Right lobe of liver (tissue), 6 donors: ENCODE results near the gene ADGRG6. TPM values are rescaled to one million over a fixed set of nuclear protein-coding genes. Genes with fewer than 3 reads are reported as not detected.

Experiments
- ATAC-seq, 4 donors: fragments of 200-7000 bp; cut with Tn5 transposase; one replicate each; pipeline ENCODE4 v1.9.1; 2020; ENCODE audit warnings: mild to moderate bottlenecking in 4 of 4, moderate library complexity in 4 of 4
- DNase-seq, 3 donors: peaks; one replicate each; pipeline ENCODE4 v3.0.0-alpha.2; 2020
- H3K27ac ChIP-seq, 3 donors: fragments of 200-600 bp; one replicate each; pipeline ENCODE4 v1.8.0; 2022
- H3K27me3 ChIP-seq, 2 donors: fragments of 200-600 bp; one replicate each; pipeline ENCODE4 v1.8.0; 2022
- H3K36me3 ChIP-seq, 4 donors: fragments of 200-600 bp; sonication (generic) in 1 of 4; one replicate each; pipeline versions ENCODE4 v1.5.1 to v1.8.0; 2017 to 2022; ENCODE audit warnings: control low read depth in 1 of 4
- H3K4me1 ChIP-seq, 4 donors: fragments of 200-600 bp; sonication (generic) in 1 of 4; one replicate each; pipeline versions ENCODE4 v1.5.1 to v1.8.0; 2017 to 2022; ENCODE audit warnings: control low read depth in 1 of 4
- H3K4me3 ChIP-seq, 3 donors: fragments of 200-600 bp; one replicate each; pipeline ENCODE4 v1.8.0; 2022
- H3K9me3 ChIP-seq, 4 donors: fragments of 200-600 bp; sonication (generic) in 1 of 4; one replicate each; pipeline versions ENCODE4 v1.5.1 to v1.8.0; 2017 to 2022; ENCODE audit warnings: control low read depth in 1 of 4
- CTCF ChIP-seq, 4 donors: fragments of 200-600 bp in 3 of 4; fragments of 450-650 bp in 1 of 4; IDR thresholded peaks; one replicate each; pipeline versions ENCODE4 v1.5.1 to v1.8.0; 2016 to 2022; ENCODE audit warnings: antibody characterized with exemption in 4 of 4, mild to moderate bottlenecking in 2 of 4
- POLR2A ChIP-seq: fragments of 450-650 bp; IDR thresholded peaks from one replicate; pipeline ENCODE4 v1.6.1; 2017; ENCODE audit warnings: antibody characterized with exemption, mild to moderate bottlenecking
- WGBS: methylation state at CpG from one replicate; pipeline ENCODE4 v1.1.6; 2018; ENCODE audit warnings: low coverage, low lambda C conversion rate; ENCODE audit not compliant: insufficient coverage; ENCODE audit errors: missing lambda C conversion rate; 5-methylcytosine and 5-hydroxymethylcytosine counted together
- intact Hi-C, 2 donors: fragments of 100-400 bp; cut with DNase I; formaldehyde crosslinking; loops; one replicate each; pipeline versions ENCODE4 v1.11.2 to v1.14.1; 2022
- total RNA-seq, 6 experiments: library from RNA; depleted of rRNA in 2 of 6; stranded (reverse); fragments of >200 nt in 2 of 6; fragmentation: NEBNext Ultra II Directional in 3 of 6; extraction: Animal tissue kit (Norgen Biotek cat#: 25700) in 3 of 6; gene quantifications; one replicate each; pipeline versions ENCODE4 v1.1.0 to v1.2.4, GENCODE V29; 2016 to 2023
- donor health status: DM: no; HTN: yes; CAD: no.
- donor health status: DM: no; HTN: no; CAD: no.
- donor health status: DM: no; HTN: no; CAD: no.
- donor health status: DM: no; HTN: yes; CAD: no.
- donor health status: DM: no; HTN: yes; CAD: no.

The ADGRG6 gene
- total RNA-seq, 6 experiments from 2014 or later: 49.6 to 114 (median 94.6) TPM

GRCh38 chr6:142285235-142286087 lies 16.3 kb upstream of the ADGRG6 start:
- no peaks in the 10 kb centered on the region for H3K9me3 ChIP-seq
- peak; percentile 94 to 98 (median 94) for ATAC-seq
- WGBS: 50% methylated on average over 9 of the region's 9 CpGs
- no peaks in the 10 kb centered on the region for H3K36me3 ChIP-seq
- TF ChIP-seq CTCF (IDR thresholded peaks at IDR 0.05) (no peak), POLR2A (no peak)
- H3K4me3 ChIP-seq: peak overlapping the region in 1 of 3 donors; percentile 24
- peaks cover 0 to 20% (median 6%) of the 10 kb centered on the region in 4 donors for H3K4me1 ChIP-seq
- no peak for DNase-seq
- intact Hi-C loops: no loop called here
- H3K27ac ChIP-seq: peak overlapping the region; percentile 52 to 88 (median 86)
- H3K27me3 ChIP-seq: no peaks in the 10 kb centered on the region

GRCh38 chr6:142286088-142286409 lies 15.8 kb upstream of the ADGRG6 start:
- 12% methylated on average over 1 of the region's 1 CpG for WGBS
- peak; percentile 10 to 60 (median 40) for ATAC-seq
- Histone ChIP-seq H3K9me3 (no peaks in the 10 kb centered on the region), H3K36me3 (no peaks in the 10 kb centered on the region), H3K27me3 (no peaks in the 10 kb centered on the region), H3K27ac (peak overlapping the region in 2 of 3 donors; percentile 86 to 88), H3K4me1 (peaks cover 0 to 20% (median 6%) of the 10 kb centered on the region in 4 donors), H3K4me3 (no peak overlapping the region)
- TF ChIP-seq POLR2A (no peak), CTCF (IDR thresholded peaks at IDR 0.05) (no peak)
- DNase-seq: no peak
- intact Hi-C loops: no loop called here

DNA sequence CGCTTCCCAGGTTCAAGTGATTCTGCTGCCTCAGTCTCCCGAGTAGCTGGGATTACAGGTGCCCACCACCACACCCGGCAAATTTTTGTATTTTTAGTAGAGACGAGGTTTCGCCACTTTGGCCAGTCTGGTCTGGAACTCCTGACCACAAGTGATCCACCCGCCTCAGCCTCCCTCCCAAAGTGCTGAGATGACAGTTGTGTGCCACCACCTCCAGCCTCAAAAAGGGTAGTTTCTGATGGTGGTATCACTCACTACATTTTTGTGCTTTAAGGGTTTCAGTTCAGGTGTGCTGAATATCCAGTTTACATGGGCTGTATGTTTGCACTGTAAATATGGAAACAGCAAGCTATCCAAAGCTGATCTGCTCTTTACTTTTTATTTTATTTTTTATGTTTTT lies 12.1 kb upstream of the ADGRG6 start:
- DNase-seq: no peak
- Histone ChIP-seq H3K4me3 (no peak overlapping the region), H3K4me1 (peaks cover 0 to 17% (median 5%) of the 10 kb centered on the region in 4 donors), H3K36me3 (no peaks in the 10 kb centered on the region), H3K27me3 (no peaks in the 10 kb centered on the region), H3K9me3 (no peaks in the 10 kb centered on the region), H3K27ac (no peak overlapping the region)
- ATAC-seq: no peak
- no peak for TF ChIP-seq POLR2A
- no peak for TF ChIP-seq CTCF (IDR thresholded peaks at IDR 0.05)
- intact Hi-C loops: no loop called here
- WGBS: 81% methylated on average over 2 of the region's 6 CpGs

- H3K36me3 ChIP-seq: no peaks in the 10 kb centered on the region
- H3K4me1 ChIP-seq: peaks cover 0 to 9% (median 2%) of the 10 kb centered on the region in 4 donors
- no peak for DNase-seq
- intact Hi-C loops: no loop called here
- WGBS: 84% methylated on average over 4 of the region's 5 CpGs
- H3K4me3 ChIP-seq: no peak overlapping the region
- no peak for ATAC-seq
- TF ChIP-seq POLR2A: no peak
- no peak for TF ChIP-seq CTCF (IDR thresholded peaks at IDR 0.05)
- H3K27ac ChIP-seq: no peak overlapping the region
- no peaks in the 10 kb centered on the region for H3K27me3 ChIP-seq
- H3K9me3 ChIP-seq: no peaks in the 10 kb centered on the region
These were observed 11.0 kb upstream of the ADGRG6 start for GRCh38 chr6:142290851-142291250.
